ENCODE measurements around the gene PARP15. TPM values are rescaled to one million over a fixed set of nuclear protein-coding genes. Genes with fewer than 3 reads are reported as not detected.

The PARP15 gene
- total and polyA plus RNA-seq, 2 experiments from 2014 or later, result 0.39 to 0.87 TPM

DNA sequence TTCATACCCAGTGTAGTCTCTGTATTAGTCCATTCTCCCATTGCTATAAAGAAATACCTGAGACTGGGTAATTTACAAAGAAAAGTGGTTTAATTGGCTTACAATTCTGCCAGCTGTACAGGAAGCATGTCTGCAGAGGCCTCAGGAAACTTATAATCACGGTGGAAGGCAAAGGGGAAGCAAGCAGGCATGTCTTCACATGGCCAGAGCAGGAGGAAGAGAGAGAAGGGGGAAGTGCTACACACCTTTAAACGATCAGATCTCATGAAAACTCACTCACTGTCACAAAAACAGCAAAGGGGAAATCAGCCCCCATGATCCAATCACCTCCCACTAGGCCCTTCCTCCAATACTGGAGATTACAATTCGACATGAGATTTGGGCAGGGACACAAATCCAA lies 96.9 kb downstream of the PARP15 start:
- Histone ChIP-seq H3K36me3 (ENCODE audit: insufficient read depth) (no peaks in the 10 kb centered on the region), H3K4me2 (no peak overlapping the region), H3K9me2 (ENCODE audit: insufficient read depth) (no peaks in the 10 kb centered on the region), H3K27me3 (ENCODE audit: insufficient read depth) (peaks cover under 1% of the 10 kb centered on the region; the same call in 1 of the 2 replicates), H3K27ac (ENCODE audit: low read depth) (no peak overlapping the region), H3K4me3 (no peak overlapping the region), H4K20me1 (replicated peaks; ENCODE audit: insufficient read depth) (no peaks in the 10 kb centered on the region), H3F3A (replicated peaks; ENCODE audit: low read depth) (0 out of 2 replicates have a peak, but pooled peaks cover 3% of the 10 kb centered on the region), H3K4me1 (ENCODE audit: insufficient read depth) (peaks cover 4% of the 10 kb centered on the region), H3K79me2 (replicated peaks; ENCODE audit: insufficient read depth) (no peaks in the 10 kb centered on the region), H2AFZ (peak overlapping the region; percentile 81)
- no peaks in the 10 kb centered on the region; the same call in 2 of the 3 replicates for H3K36me3 Mint-ChIP-seq (ENCODE audit: low read depth)
- peaks cover 5% of the 10 kb centered on the region; the same call in 2 of the 3 replicates for H3K4me1 Mint-ChIP-seq
- DNase-seq (ENCODE audit: low spot score) (no peak), ATAC-seq (no peak)
- peak overlapping the region; percentile 24; the same call in 1 of the 2 replicates for H3K27ac Mint-ChIP-seq
- H3K9me3 Mint-ChIP-seq, result no peaks in the 10 kb centered on the region; the same call in 2 of the 3 replicates
- no peak overlapping the region for H3K4me3 Mint-ChIP-seq
- no peak for TF ChIP-seq STAT1 (IDR thresholded peaks at IDR 0.05; ENCODE audit: unreplicated experiment)
- TF ChIP-seq ZNF331 (CRISPR knock-in tag; IDR thresholded peaks at IDR 0.05; ENCODE audit: low read depth), result no peak
- no peak for TF ChIP-seq JUNB (IDR thresholded peaks at IDR 0.05; ENCODE audit: unreplicated experiment)
- no peak for TF ChIP-seq POLR2AphosphoS5 (IDR thresholded peaks at IDR 0.05; ENCODE audit: low read depth)
- no peak for TF ChIP-seq EZH2phosphoT487 (IDR thresholded peaks at IDR 0.05; ENCODE audit: unreplicated experiment)
- TF ChIP-seq, protein P1, sequence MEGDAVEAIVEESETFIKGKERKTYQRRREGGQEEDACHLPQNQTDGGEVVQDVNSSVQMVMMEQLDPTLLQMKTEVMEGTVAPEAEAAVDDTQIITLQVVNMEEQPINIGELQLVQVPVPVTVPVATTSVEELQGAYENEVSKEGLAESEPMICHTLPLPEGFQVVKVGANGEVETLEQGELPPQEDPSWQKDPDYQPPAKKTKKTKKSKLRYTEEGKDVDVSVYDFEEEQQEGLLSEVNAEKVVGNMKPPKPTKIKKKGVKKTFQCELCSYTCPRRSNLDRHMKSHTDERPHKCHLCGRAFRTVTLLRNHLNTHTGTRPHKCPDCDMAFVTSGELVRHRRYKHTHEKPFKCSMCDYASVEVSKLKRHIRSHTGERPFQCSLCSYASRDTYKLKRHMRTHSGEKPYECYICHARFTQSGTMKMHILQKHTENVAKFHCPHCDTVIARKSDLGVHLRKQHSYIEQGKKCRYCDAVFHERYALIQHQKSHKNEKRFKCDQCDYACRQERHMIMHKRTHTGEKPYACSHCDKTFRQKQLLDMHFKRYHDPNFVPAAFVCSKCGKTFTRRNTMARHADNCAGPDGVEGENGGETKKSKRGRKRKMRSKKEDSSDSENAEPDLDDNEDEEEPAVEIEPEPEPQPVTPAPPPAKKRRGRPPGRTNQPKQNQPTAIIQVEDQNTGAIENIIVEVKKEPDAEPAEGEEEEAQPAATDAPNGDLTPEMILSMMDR (conservative IDR thresholded peaks at IDR 0.05; ENCODE audit: low read depth in 2 of 2), result no peak
- H3K27me3 Mint-ChIP-seq (ENCODE audit: insufficient read depth, low read depth, poor library complexity), result no peaks in the 10 kb centered on the region

DNA sequence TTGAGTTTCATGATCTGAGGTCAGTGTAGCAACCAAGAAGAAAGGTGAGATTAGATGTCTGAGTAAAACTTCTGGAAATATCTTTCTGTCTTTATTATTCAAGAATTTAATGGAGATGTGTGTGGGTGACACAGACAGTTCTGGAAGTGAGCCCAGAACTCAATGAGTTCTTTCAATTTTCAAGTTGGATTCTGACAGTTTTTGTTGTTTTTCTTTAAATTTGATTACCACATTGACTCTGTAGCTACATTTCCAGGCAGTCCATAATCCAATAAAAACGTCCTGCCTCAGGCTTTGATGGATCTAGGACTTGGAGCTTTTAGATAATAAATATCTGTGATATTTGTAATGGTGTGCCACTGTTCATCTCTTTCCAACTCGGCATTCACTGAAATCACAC lies 99.3 kb downstream of the PARP15 start:
- Mint-ChIP-seq H3K27ac (no peak overlapping the region), H3K36me3 (ENCODE audit: low read depth) (peaks cover 1% of the 10 kb centered on the region; the same call in 2 of the 3 replicates), H3K27me3 (ENCODE audit: insufficient read depth, low read depth, poor library complexity) (peaks cover 8% of the 10 kb centered on the region), H3K4me1 (peaks cover 21% of the 10 kb centered on the region), H3K9me3 (peaks cover 7% of the 10 kb centered on the region; the same call in 2 of the 3 replicates), H3K4me3 (no peak overlapping the region)
- H3K79me2 ChIP-seq (replicated peaks; ENCODE audit: insufficient read depth), result no peaks in the 10 kb centered on the region; the same call in 1 of the 2 replicates
- peaks cover 15% of the 10 kb centered on the region for H3K4me1 ChIP-seq (ENCODE audit: insufficient read depth)
- no peak overlapping the region for H3K4me2 ChIP-seq
- ATAC-seq (no peak), DNase-seq (ENCODE audit: low spot score) (no peak)
- peaks cover 16% of the 10 kb centered on the region; the same call in 1 of the 2 replicates for H3K27me3 ChIP-seq (ENCODE audit: insufficient read depth)
- H3K36me3 ChIP-seq (ENCODE audit: insufficient read depth), result no peaks in the 10 kb centered on the region
- no peak overlapping the region for H2AFZ ChIP-seq
- 0 out of 2 replicates have a peak, but pooled peaks cover 6% of the 10 kb centered on the region for H3F3A ChIP-seq (replicated peaks; ENCODE audit: low read depth)
- H3K27ac ChIP-seq (ENCODE audit: low read depth), result no peak overlapping the region
- H3K4me3 ChIP-seq, result no peak overlapping the region
- H3K9me2 ChIP-seq (ENCODE audit: insufficient read depth), result no peaks in the 10 kb centered on the region
- no peaks in the 10 kb centered on the region for H4K20me1 ChIP-seq (replicated peaks; ENCODE audit: insufficient read depth)
- TF ChIP-seq JUNB (IDR thresholded peaks at IDR 0.05; ENCODE audit: unreplicated experiment), result no peak
- TF ChIP-seq, protein P2, sequence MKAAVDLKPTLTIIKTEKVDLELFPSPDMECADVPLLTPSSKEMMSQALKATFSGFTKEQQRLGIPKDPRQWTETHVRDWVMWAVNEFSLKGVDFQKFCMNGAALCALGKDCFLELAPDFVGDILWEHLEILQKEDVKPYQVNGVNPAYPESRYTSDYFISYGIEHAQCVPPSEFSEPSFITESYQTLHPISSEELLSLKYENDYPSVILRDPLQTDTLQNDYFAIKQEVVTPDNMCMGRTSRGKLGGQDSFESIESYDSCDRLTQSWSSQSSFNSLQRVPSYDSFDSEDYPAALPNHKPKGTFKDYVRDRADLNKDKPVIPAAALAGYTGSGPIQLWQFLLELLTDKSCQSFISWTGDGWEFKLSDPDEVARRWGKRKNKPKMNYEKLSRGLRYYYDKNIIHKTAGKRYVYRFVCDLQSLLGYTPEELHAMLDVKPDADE (IDR thresholded peaks at IDR 0.05), result no peak
- no peak for TF ChIP-seq STAT1 (IDR thresholded peaks at IDR 0.05; ENCODE audit: unreplicated experiment)
- TF ChIP-seq NANOG (IDR thresholded peaks at IDR 0.05; ENCODE audit: borderline replicate concordance), result no peak
- TF ChIP-seq, protein P3, sequence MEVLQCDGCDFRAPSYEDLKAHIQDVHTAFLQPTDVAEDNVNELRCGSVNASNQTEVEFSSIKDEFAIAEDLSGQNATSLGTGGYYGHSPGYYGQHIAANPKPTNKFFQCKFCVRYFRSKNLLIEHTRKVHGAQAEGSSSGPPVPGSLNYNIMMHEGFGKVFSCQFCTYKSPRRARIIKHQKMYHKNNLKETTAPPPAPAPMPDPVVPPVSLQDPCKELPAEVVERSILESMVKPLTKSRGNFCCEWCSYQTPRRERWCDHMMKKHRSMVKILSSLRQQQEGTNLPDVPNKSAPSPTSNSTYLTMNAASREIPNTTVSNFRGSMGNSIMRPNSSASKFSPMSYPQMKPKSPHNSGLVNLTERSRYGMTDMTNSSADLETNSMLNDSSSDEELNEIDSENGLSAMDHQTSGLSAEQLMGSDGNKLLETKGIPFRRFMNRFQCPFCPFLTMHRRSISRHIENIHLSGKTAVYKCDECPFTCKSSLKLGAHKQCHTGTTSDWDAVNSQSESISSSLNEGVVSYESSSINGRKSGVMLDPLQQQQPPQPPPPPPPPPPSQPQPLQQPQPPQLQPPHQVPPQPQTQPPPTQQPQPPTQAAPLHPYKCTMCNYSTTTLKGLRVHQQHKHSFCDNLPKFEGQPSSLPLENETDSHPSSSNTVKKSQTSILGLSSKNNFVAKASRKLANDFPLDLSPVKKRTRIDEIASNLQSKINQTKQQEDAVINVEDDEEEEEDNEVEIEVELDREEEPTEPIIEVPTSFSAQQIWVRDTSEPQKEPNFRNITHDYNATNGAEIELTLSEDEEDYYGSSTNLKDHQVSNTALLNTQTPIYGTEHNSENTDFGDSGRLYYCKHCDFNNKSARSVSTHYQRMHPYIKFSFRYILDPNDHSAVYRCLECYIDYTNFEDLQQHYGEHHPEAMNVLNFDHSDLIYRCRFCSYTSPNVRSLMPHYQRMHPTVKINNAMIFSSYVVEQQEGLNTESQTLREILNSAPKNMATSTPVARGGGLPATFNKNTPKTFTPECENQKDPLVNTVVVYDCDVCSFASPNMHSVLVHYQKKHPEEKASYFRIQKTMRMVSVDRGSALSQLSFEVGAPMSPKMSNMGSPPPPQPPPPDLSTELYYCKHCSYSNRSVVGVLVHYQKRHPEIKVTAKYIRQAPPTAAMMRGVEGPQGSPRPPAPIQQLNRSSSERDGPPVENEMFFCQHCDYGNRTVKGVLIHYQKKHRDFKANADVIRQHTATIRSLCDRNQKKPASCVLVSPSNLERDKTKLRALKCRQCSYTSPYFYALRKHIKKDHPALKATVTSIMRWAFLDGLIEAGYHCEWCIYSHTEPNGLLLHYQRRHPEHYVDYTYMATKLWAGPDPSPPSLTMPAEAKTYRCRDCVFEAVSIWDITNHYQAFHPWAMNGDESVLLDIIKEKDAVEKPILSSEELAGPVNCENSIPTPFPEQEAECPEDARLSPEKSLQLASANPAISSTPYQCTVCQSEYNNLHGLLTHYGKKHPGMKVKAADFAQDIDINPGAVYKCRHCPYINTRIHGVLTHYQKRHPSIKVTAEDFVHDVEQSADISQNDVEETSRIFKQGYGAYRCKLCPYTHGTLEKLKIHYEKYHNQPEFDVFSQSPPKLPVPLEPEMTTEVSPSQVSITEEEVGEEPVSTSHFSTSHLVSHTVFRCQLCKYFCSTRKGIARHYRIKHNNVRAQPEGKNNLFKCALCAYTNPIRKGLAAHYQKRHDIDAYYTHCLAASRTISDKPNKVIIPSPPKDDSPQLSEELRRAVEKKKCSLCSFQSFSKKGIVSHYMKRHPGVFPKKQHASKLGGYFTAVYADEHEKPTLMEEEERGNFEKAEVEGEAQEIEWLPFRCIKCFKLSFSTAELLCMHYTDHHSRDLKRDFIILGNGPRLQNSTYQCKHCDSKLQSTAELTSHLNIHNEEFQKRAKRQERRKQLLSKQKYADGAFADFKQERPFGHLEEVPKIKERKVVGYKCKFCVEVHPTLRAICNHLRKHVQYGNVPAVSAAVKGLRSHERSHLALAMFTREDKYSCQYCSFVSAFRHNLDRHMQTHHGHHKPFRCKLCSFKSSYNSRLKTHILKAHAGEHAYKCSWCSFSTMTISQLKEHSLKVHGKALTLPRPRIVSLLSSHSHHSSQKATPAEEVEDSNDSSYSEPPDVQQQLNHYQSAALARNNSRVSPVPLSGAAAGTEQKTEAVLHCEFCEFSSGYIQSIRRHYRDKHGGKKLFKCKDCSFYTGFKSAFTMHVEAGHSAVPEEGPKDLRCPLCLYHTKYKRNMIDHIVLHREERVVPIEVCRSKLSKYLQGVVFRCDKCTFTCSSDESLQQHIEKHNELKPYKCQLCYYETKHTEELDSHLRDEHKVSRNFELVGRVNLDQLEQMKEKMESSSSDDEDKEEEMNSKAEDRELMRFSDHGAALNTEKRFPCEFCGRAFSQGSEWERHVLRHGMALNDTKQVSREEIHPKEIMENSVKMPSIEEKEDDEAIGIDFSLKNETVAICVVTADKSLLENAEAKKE (CRISPR knock-in tag; IDR thresholded peaks at IDR 0.05), result no peak
- TF ChIP-seq ZNF114 (CRISPR knock-in tag; IDR thresholded peaks at IDR 0.05), result no peak
- TF ChIP-seq, protein P1 (conservative IDR thresholded peaks at IDR 0.05; ENCODE audit: low read depth in 2 of 2), result no peak
- no peak for TF ChIP-seq POLR2AphosphoS5 (IDR thresholded peaks at IDR 0.05; ENCODE audit: low read depth)
